Osteoblast (primary cell): ENCODE measurements around the gene GFRA1. TPM values are rescaled to one million over a fixed set of nuclear protein-coding genes. Genes with fewer than 3 reads are reported as not detected.
A peak's percentile ranks its signal among the peaks of the same experiment; 100 is the strongest.

Source experiments
- DNase-seq: peaks from one replicate; pipeline ENCODE4 v3.0.0; 2011; ENCODE audit warnings: low spot score, mixed read lengths; ENCODE audit not compliant: insufficient read length; ENCODE audit errors: missing footprints
- H2AFZ ChIP-seq: 2 replicates; pipeline ENCODE4 v1.6.0; 2011; ENCODE audit warnings: mild to moderate bottlenecking, low read length
- H3K27ac ChIP-seq: 2 replicates; pipeline ENCODE4 v1.5.1; 2011; ENCODE audit warnings: mild to moderate bottlenecking, low read depth, low read length, moderate library complexity
- H3K27me3 ChIP-seq: 2 replicates; pipeline ENCODE4 v1.6.0; 2012; ENCODE audit warnings: mild to moderate bottlenecking, control low read depth, inconsistent platforms, low read length, moderate library complexity; ENCODE audit not compliant: insufficient read depth
- H3K36me3 ChIP-seq: 2 replicates; pipeline ENCODE4 v1.5.1; 2011; ENCODE audit warnings: mild to moderate bottlenecking, low read length, control low read depth, moderate library complexity; ENCODE audit not compliant: insufficient read depth
- H3K4me1 ChIP-seq: 2 replicates; pipeline ENCODE4 v1.5.1; 2011; ENCODE audit warnings: mild to moderate bottlenecking, low read length, control low read depth, moderate library complexity; ENCODE audit not compliant: insufficient read depth
- H3K4me2 ChIP-seq: 2 replicates; pipeline ENCODE4 v1.6.0; 2011; ENCODE audit warnings: mild to moderate bottlenecking, low read length; ENCODE audit not compliant: insufficient read depth
- H3K4me3 ChIP-seq: fragments of 200-600 bp; sonication (generic); 3 replicates; pipeline ENCODE4 v1.5.1; 2012; ENCODE audit warnings: mild to moderate bottlenecking, low read length, inconsistent platforms; ENCODE audit not compliant: insufficient read depth
- H3K79me2 ChIP-seq: 2 replicates; pipeline ENCODE4 v1.6.0; 2012; ENCODE audit warnings: mild to moderate bottlenecking, low read length, control low read depth, inconsistent platforms; ENCODE audit not compliant: insufficient read depth
- H3K9me3 ChIP-seq: 2 replicates; pipeline ENCODE4 v1.5.1; 2011; ENCODE audit warnings: low read depth, low read length, control low read depth
- H4K20me1 ChIP-seq: 2 replicates; pipeline ENCODE4 v1.6.0; 2012; ENCODE audit warnings: mild to moderate bottlenecking, low read length, control low read depth; ENCODE audit not compliant: insufficient read depth
- CTCF ChIP-seq: IDR thresholded peaks from 2 replicates; pipeline ENCODE4 v1.5.1; 2011; ENCODE audit warnings: mild to moderate bottlenecking, low read depth, low read length, moderate library complexity; ENCODE audit errors: extremely low read depth
- total RNA-seq: library from RNA; depleted of rRNA; stranded (reverse); fragments of >200 nt; gene quantifications from 2 replicates; pipeline ENCODE4 v1.2.3, GENCODE V29; 2012

The GFRA1 gene
- total RNA-seq, 1 donor: 76.0 TPM

- Histone ChIP-seq H3K4me3 (no peak overlapping the region), H3K27me3 (no peaks in the 10 kb centered on the region)
Measured at GRCh38 chr10:116017405-116017804, 255.6 kb downstream of the GFRA1 start.

GRCh38 chr10:116015583-116016333, 257.2 kb downstream of the GFRA1 start:
- Histone ChIP-seq H3K79me2 (no peaks in the 10 kb centered on the region), H3K27me3 (no peaks in the 10 kb centered on the region), H3K36me3 (no peaks in the 10 kb centered on the region), H4K20me1 (no peaks in the 10 kb centered on the region), H2AFZ (no peak overlapping the region), H3K9me3 (no peaks in the 10 kb centered on the region), H3K4me1 (no peaks in the 10 kb centered on the region), H3K4me3 (no peak overlapping the region), H3K4me2 (no peak overlapping the region), H3K27ac (no peak overlapping the region)
- no peak for DNase-seq
- TF ChIP-seq CTCF: no peak

More at GRCh38 chr10:116017405-116017804, 255.6 kb downstream of the GFRA1 start:
- no peak overlapping the region for H3K4me2 ChIP-seq
- no peaks in the 10 kb centered on the region for H3K79me2 ChIP-seq
- H3K9me3 ChIP-seq: no peaks in the 10 kb centered on the region
- H3K27ac ChIP-seq: no peak overlapping the region
- no peaks in the 10 kb centered on the region for H4K20me1 ChIP-seq
- no peak overlapping the region for H2AFZ ChIP-seq
- H3K4me1 ChIP-seq: no peaks in the 10 kb centered on the region
- no peaks in the 10 kb centered on the region for H3K36me3 ChIP-seq
- no peak for DNase-seq
- no peak for TF ChIP-seq CTCF

- Histone ChIP-seq H3K4me3 (no peak overlapping the region), H3K4me1 (no peaks in the 10 kb centered on the region), H3K36me3 (no peaks in the 10 kb centered on the region), H3K27me3 (no peaks in the 10 kb centered on the region), H3K9me3 (no peaks in the 10 kb centered on the region), H3K79me2 (no peaks in the 10 kb centered on the region), H3K4me2 (peak overlapping the region; percentile 37), H3K27ac (no peak overlapping the region), H2AFZ (no peak overlapping the region), H4K20me1 (no peaks in the 10 kb centered on the region)
- no peak for DNase-seq
- TF ChIP-seq CTCF: no peak
Measured at GRCh38 chr10:116014871-116015582, 258.0 kb downstream of the GFRA1 start.

GRCh38 chr10:116014326-116014725, 258.7 kb downstream of the GFRA1 start:
- H4K20me1 ChIP-seq: no peaks in the 10 kb centered on the region
- H3K4me2 ChIP-seq: no peak overlapping the region
- no peaks in the 10 kb centered on the region for H3K36me3 ChIP-seq
- no peaks in the 10 kb centered on the region for H3K79me2 ChIP-seq
- no peak overlapping the region for H2AFZ ChIP-seq
- no peaks in the 10 kb centered on the region for H3K4me1 ChIP-seq
- H3K27ac ChIP-seq: no peak overlapping the region
- peaks cover under 1% of the 10 kb centered on the region for H3K9me3 ChIP-seq
- no peaks in the 10 kb centered on the region for H3K27me3 ChIP-seq
- TF ChIP-seq CTCF: no peak
- no peak overlapping the region for H3K4me3 ChIP-seq
- DNase-seq: no peak
